Activated gamma-delta T cell (primary cell): ENCODE data around the gene EIF1.
"Not testable (repeated sequence)": the region's sequence is repeated elsewhere in the genome, so short reads cannot be mapped to it uniquely, and the experiment has no call there.

Source experiments
- DNase-seq: peaks from one replicate; lab custom pipeline; 2025; lab: John Stamatoyannopoulos, UW

EIF1 gene

DNA sequence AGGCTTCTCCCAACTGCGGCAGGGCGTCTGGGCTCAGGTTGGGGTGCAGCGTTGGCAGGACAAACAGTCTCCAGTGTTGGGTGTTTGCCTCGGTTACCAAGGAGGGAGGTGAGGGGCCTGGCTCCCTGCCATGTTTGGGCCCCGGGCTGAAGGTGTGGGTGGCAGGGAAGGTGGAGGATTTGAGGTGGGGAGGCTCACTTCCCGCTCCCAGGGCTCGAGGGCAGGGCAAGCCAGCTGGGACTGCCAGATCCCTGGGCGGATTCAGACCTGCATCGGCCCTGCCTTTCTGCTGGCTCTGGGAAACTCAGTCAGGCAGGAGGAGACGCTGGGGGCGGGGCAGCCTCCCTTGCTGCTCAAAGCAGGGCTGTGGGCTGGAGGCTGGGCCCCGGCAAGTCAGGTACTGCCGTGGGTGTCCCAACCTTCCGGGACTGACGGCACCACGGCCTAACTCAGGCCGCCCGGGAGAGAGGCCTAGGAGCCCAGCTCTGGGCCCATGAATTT lies 33.0 kb upstream of the EIF1 start:
- DNase-seq, result no peak

DNA sequence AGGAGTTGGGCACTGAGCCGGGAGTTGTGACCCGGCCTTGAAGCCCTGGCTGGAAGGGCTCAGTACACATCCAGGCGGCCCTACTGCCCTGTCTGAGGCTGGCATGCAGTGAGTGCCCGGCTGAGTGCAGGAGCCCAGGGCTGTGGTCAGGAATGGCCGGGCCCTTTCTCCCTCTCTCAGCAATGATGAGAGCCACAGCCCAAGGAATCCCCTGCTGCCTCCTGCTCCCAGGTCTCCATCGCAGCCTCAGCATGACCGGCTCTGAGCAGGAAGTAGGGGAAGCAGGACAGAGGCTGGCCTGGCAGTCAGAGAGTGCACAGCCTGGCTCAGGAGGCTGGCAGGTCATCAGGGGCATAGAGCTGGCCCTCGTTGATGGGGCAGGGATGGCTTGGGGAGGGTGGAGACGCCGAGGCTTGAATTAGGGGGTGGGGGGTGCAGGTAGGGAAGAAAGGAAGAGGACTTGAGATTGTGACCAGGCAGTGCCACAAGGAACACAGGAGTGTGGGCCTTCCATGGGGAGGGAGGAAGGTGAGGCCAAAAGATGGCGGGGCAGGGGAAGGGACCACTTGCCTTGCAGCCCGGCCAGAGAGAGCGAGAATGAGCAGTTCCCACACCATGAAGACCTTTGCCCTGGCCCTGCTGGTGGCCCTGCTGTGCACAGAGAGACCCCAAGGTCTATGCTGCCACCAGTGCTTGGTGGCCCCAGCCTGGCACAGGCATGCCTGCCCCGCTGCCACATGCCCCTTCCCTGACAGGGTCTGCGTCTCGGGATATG lies 32.2 kb upstream of the EIF1 start:
- no peak for DNase-seq

DNA sequence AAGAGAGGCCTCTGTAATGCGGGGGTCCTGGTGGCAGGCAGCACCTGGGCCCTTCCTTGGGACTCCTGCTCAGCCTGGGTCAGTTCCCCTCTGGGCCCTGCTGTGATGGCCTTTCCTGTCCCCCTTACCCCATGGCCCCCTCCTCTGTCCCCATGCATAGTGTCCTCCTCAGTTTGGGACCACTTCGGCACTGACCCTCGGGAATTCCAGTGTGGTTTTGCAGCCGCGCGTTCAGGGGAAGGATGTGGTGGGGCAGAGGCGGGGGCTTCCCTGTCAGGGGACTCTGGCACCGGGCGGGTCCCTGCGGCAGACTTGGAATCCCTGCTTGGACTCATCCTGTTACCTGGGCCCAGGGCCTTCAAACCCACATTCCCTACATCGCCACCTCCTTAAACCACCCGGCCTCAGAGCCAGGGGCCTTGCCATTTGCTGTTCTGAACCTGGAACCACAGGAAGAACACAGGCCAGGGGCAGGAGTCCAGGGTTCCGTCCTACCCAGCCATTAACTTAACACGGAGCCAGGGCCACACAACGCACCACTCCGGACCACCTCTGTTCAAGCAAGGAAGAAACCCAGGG lies 31.4 kb upstream of the EIF1 start:
- no peak for DNase-seq

DNA sequence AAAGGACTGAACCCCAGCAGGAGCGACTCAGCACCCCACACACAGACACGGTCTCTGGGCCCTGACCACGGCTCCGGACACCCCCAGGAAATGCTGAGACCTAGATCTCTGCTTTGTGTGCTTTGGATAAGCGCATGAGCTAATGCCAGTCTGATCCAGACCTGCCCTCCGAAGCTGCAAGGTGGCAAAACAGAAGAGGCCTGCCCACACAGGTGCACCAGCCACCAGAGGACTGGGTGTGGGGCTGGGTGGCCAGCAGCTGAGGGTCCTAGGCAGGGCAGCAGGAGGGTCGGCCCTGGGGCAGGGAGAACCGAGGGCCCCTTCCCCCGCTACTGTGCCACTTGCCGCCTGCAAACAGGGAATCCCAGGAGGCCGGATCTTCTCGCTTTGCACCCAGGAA lies 30.7 kb upstream of the EIF1 start:
- no peak for DNase-seq

DNA sequence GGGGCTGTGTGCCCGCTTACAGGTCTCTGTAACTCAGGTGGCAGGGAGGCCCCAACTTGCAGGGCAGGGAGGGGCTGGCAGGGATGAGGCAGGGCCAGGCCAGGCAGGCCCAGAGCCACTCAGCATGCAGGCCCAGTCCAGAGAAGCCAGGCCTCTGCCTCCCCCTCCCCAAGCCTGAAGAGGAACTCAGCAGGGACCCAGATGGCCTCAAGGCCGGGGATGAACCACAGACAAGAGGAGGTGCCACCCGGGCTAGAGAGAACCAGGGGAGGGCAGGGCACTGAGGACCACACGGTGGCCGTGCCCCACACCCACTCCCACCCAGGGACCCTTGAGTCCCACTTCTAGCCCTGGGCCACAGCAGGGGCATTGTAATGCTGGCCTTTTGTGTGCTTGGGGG lies 29.8 kb upstream of the EIF1 start:
- no peak for DNase-seq

DNA sequence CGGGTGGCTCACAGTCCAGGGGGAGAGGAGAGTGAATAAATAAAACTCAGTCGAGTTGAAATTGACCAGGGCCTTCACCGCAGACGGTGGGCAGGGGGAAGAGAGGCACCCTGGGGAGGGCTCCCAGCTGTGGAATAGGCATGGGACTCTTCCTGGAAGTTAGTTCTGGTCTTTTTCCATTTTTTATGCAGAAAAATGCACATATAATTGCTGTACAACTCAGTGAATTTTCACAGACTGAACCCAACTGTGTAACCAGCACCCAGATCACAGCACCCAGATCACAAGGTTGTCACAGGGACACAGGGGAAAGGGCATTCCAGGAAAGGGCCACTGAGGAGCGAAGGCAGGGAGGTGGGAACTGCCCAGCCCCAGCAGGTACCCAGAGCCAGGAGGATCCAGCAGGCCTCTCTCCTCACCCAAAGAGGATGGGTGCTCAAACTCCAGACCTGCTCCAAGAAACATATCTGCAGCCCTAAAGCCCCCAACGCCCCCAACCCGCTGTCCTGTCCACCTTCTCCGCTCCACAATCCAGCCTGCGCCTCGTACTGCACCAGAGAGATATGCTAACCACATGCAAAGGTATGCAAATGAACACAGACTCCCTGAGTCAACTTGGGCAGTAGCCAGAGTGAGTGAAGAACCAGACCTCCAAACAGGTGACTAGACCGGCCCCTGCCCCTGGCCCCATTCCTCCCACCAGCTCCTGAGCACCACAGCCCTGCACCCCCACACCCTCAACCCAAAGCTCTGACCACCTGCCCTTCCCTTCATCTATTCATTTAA lies 29.1 kb upstream of the EIF1 start:
- DNase-seq, result no peak

DNA sequence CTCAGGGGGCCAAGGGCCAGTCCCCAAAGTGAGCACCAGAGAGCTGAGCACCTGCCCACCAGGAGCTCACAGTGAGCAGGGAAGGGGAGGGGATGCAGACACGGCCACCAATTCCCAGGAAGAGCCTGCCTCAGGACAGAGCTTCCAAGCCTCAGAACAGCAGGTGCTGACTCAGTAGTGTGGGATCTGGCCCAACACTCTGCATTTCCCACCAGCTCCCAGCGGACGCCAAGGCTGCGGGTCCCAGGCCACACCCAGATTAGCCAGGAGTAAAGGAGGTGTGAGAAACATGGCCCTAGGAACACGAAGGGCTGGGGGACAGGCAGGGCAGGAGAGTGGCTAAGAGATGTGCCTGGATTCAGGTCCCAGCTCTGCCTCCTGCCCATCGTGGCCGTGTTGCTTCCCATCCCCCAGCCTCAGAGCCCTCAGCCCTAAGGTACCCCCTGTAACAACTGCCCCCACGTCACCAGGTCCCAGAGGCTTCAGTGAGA lies 28.4 kb upstream of the EIF1 start:
- DNase-seq, result no peak

DNA sequence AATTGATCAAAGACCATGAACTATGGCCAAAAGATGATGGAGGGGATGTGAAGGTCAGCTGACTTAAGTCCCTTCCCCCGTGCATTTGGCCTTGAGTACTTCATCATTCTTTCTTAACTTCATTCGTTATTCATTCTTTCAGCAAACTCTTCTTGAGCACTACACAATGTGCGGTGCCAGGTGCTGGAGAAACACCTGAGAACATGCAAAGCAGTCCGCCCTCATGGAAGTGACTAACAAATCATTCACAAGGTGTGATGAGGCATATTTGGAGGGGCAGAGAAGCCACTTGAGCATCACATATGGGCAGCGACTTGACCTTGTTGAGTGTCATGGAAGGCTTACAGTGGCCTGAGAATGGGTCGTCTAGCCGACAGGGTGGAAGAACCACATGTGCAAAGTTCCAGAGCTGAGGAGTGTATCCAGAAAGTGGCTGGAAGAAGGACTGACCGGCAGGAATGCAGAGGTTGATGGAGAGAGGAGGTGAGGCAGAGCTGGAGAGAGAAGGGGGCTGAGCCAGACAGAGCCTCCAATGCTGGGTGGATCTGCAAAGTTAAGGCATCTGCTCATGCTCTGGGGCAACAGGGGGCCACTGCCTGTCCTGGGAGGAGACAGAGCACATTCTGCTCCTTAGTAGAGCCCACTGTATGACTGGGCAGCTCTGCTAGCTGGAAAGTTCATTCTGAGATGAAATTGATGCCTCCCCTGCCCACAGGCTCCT lies 25.1 kb upstream of the EIF1 start:
- DNase-seq, result no peak

DNA sequence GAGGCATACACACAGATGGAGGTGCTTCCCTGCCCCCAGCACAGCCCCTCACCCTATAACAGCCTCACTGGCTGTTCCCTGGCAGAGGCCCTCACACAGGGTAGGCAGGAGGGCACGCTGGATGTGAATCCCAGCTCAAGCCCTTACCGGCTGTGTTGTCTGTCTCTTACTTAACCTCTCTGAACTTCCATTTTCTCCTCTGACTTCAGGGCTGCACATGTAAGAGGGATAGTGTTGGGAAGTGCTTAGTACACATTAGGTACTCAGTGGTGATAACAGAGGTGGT lies 24.6 kb upstream of the EIF1 start:
- no peak for DNase-seq

DNA sequence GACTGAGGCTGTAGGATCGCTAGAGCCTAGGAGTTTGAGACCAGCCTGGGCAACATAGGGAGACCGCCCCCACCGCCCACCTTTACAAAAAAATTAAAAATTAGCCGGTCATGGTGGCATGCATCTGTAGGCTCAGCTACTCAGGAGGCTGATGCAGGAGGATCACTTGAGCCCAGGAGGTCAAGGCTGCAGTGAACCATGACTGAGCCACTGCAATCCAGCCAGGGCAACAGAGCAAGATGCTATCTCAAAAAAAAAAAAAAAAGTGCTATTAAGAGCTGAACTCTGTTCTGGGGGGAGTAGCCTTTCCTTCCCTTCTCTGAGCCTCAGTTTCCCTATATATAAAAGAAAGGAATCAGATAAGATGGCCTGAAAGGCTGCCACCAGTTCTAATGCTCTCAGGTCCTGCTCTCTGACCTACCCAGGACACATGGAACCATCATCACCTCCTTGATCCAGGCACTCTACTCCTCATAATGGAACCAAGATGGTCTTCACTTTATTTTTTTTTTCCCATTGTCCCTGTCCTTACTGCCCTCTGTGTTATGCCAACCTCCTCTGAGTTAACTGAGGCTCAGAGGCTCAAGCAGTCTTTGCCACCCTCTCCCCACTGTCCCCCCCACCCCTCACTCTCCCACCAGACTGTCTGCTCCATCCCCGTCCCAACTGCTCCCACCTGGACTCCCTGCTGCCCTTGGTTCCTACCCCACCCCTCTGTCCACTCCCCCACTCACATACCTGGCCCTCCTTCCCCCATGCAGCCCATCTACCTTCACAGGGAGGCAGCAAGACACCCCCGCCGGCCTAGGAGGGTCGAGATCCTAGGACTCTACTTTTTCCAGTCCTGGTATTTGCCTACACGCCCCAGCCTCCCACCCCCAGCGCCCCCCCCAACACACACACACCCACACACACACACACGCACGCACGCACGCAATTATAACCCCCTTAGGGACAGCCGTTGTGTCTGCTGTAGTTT lies 23.8 kb upstream of the EIF1 start:
- DNase-seq, result no peak

DNA sequence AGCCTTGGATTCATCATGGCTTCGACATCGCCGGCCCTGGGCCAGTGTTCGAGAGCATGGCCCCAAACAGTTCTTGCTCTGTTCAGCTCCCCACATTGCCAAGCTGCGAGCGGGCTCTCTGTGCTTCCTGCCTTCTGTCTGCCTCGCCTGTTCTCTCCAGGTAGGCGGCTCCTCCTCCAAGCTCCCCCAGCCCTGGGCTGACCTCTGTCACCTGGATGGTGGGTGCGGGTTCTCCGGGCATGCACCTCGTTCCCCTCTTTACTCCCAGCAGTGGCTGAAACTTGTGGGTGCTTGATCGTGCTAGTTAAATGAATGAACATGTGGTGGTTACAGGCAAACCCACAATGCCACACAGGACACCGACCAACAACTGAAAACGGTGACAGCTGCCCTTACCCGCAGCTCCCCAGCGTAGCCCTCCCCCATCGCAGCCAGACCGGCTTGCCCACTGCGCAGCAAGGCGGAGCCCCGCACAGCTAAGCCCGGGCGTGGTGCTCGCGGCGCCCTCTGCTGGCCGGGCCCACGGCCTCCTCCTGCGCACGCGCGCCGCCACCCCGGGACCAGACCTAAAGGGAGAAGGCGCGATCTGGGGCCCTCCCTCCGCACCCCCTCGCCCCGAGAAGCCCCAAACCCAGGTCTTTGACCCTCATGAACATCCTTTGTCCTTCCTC lies 23.0 kb upstream of the EIF1 start:
- peak; percentile 78 for DNase-seq

DNA sequence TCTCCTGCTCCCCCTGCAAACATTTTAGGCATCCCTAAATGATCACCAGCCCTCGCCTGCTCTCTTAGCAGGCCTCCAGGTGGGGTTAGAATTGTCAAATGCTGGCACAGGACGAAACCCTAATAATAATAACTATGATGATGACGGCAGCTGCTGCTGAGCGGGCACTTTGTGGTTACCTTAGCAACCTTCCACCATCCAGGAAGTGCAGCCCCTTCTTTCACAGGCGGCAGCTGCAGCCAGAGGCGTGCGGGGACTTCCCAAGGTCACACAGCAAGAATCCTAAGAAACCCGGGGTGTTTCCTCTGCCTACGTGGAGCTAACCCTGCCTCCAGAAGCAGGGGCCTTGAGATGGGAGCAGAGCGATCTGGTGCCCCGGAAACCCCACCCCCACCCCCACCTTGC lies 22.4 kb upstream of the EIF1 start:
- peak; percentile 46 for DNase-seq

DNA sequence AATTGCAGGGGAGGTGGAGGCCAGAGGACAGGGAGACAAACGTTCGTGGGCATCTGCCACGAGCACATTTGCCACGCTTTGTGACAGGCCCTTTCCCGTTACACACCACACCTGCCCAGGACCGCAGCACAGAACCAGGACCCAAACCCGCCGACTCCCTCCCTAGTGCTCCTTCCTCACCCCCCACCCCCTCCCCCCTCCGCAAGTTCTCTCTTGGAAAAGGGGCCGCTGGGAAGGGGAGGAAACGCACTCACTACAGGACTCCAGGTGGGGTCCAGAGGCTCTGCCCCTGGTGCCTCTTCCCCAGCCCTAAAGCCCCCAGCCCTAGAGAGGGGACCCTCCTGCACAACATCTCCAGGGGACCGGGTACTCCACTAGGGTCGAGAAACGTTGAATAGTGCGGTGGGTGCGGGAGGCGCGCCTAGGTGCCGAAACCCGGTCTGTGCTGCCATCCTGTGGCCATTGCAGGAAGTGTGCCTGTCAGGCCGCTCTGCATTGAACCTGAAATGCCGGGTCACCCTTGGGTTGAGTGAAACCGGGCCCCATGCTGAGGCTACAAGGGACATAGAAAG lies 21.9 kb upstream of the EIF1 start:
- DNase-seq, result peak; percentile 40

DNA sequence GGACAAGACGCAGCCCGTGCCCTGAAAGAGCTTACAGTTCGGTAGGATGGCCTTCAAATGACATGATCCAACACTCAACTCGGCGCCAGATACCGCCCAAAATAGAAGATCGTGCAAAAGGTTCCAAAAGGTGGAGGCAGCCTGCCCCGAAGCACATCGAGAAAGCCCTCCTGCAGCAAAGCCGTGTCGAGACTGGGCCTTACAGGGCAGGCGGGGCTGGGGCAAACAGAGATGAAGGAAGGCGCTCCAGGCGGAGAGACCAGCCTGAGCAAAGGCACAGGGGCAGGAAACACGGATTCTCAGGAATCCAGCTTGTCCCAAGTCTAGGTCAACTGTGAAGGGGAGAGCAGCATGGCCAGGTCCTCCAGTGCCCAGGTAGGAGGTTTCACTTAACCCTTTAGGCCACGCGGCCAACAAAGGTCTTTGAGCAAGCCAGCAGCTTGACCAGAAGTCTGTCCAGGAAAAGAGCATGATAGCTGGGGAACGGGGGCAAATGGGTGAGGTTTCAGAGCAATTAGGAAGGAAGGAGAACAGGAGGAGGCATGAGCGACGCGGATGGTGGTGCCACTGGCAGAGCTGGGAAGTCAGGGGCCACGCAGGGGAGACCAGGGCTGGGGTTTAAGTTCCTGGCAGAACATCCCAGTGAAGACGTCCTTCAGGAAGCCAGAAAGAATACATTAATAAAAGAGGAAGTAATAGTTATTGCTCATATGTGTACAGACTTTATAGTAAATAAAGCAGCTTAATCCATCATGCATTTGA lies 21.2 kb upstream of the EIF1 start:
- no peak for DNase-seq

DNA sequence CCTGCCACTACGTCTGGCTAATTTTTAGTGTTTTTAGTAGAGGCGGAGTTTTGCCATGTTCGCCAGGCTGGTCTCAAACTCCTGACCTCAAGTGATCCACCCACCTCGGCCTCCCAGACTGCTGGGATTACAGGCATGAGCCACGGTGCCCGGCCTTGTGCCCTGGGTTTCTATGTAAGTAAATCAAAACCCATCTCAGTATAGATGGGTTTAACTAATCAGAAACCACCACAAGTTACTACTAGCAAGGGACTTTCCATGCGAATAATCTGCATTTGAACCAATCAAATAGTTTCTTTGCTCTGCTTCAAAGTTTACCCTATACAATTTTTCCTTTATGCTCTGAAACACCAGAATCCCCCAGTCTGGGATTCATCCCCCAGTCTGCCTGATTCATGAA lies 16.5 kb upstream of the EIF1 start:
- DNase-seq, result no peak

DNA sequence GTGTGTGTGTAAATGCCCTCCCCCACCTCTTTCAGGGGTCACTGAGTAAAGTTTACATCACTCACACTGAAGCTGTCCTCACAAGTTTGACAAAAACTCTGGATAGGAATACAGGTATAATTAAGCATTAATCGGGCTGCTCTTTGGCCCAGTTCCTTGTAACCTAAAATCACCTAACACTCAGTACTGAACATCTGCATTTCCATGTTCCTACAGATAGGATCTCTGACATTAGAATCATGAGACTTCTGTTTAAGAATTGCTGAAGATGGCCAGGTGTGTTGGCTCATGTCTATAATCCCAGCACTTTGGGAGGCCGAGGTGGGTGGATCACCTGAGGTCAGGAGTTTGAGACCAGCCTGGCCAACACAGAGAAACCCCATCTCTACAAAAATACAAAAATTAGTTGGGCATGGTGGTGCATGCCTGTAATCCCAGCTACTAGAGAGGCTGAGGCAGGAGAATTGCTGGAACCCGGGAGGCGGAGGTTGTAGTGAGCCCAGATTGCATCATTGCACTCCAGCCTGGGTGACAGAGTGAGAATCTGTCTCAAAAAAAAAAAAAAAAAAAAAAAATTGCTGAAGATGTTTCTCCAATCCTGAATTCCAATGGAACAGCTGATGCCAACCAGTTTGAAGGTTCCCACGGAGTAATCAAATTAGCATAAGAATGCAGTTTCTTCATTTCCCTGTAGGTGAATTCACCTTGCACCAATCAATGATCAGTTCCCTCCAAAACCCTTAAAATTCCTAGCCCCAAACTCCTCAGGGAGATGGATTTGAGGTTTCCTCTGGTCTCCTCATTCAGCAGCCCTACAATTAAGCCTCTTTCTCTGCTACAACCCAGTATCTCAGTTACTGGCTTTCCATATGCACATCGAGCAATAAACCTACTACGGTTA lies 13.3 kb upstream of the EIF1 start:
- DNase-seq, result not testable (repeated sequence)

DNA sequence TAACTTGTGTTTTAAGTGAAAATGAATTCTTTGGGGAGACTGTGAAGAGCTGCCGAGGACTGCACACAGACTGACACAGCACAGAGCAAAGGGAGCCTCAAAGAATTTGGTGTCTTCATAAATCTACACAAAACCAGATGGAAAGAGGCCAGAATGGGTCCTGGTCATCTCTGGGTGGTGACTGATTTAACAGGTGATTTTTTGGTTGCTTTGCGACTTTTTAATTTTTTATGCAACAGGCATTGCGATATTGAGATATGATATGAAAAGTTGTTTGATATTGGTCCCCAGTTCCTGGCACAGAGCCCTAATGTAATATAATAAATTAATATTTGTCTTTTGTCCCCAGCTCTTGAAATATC lies 12.6 kb upstream of the EIF1 start:
- DNase-seq, result no peak

DNA sequence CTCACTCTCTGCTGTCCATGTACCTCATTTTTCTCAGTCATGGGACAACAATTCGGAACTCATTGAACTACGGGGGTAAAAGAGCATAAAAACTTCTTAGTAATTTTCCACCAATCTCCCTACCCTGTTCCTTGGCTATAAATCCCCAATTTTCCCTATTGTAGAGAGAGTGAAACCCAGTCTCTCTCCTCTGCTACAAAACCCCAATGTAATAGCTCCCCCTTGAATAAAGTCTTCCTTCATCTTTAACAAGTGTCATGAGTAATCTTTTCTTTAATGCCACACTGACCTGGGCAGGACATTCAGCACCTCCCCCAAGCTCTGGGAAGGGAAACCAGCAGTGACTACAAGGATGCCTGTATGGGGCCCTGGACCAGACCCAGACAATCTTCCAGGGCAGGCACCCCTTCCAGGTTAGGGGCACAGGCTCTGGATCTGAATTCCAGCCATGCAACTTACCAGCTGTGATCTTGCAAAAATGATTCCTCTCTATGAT lies 10.2 kb upstream of the EIF1 start:
- no peak for DNase-seq
